Colonic mucosa (tissue), 4 donors: ENCODE data around the gene AP2A1. TPM values are rescaled to one million over a fixed set of nuclear protein-coding genes. Genes with fewer than 3 reads are reported as not detected.

Source experiments
- DNase-seq: peaks from one replicate; pipeline ENCODE4 v3.0.0-alpha.2; 2020
- H3K27ac ChIP-seq: fragments of 200-600 bp; one replicate; pipeline ENCODE4 v1.8.0; 2021
- H3K27me3 ChIP-seq: fragments of 200-600 bp; one replicate; pipeline ENCODE4 v1.8.0; 2021
- H3K36me3 ChIP-seq: fragments of 200-600 bp; one replicate; pipeline ENCODE4 v1.8.0; 2021
- H3K4me1 ChIP-seq: fragments of 200-600 bp; one replicate; pipeline ENCODE4 v1.8.0; 2021; ENCODE audit warnings: mild to moderate bottlenecking
- H3K4me3 ChIP-seq: fragments of 200-600 bp; one replicate; pipeline ENCODE4 v1.8.0; 2021
- H3K9ac ChIP-seq, 2 donors: one replicate each; pipeline ENCODE4 v1.7.0; 2013; ENCODE audit warnings: control low read depth in 2 of 2, low read depth in 2 of 2, low read length in 2 of 2
- H3K9me3 ChIP-seq: fragments of 200-600 bp; one replicate; pipeline ENCODE4 v1.8.0; 2021
- CTCF ChIP-seq: fragments of 200-600 bp; IDR thresholded peaks from one replicate; pipeline ENCODE4 v1.8.0; 2022; ENCODE audit warnings: antibody characterized with exemption, mild to moderate bottlenecking
- intact Hi-C: fragments of 100-400 bp; cut with DNase I; formaldehyde crosslinking; loops from one replicate; pipeline ENCODE4 v1.14.1; 2022
- total RNA-seq, 2 donors: library from RNA; stranded (reverse); fragmentation: NEBNext Ultra II Directional in 1 of 2; extraction: Animal tissue kit (Norgen Biotek cat#: 25700) in 1 of 2; gene quantifications; one replicate each; pipeline ENCODE4 v1.2.1, GENCODE V29; 2021
- donor health status: healthy.
- donor health status: DM: no; HTN: no; CAD: no.
- donor health status: DM: no; HTN: no; CAD: no.

The AP2A1 gene
- total RNA-seq, 2 donors from 2014 or later: 80.0 to 92.1 TPM

GRCh38 chr19:49793561-49793840 lies 26.7 kb downstream of the AP2A1 start:
- no peaks in the 10 kb centered on the region for H3K4me1 ChIP-seq
- no peak overlapping the region for H3K9ac ChIP-seq
- intact Hi-C loops: no loop called here
- no peaks in the 10 kb centered on the region for H3K27me3 ChIP-seq
- H3K9me3 ChIP-seq: no peaks in the 10 kb centered on the region
- TF ChIP-seq CTCF: no peak
- no peak overlapping the region for H3K4me3 ChIP-seq
- no peak for DNase-seq
- H3K27ac ChIP-seq: no peak overlapping the region
- H3K36me3 ChIP-seq: peaks cover 13% of the 10 kb centered on the region

GRCh38 chr19:49795615-49796014 lies 28.8 kb downstream of the AP2A1 start:
- no peaks in the 10 kb centered on the region for H3K9me3 ChIP-seq
- no peak overlapping the region for H3K27ac ChIP-seq
- no peak for DNase-seq
- no peak overlapping the region for H3K9ac ChIP-seq
- peaks cover 13% of the 10 kb centered on the region for H3K36me3 ChIP-seq
- H3K4me3 ChIP-seq: no peak overlapping the region
- no peaks in the 10 kb centered on the region for H3K4me1 ChIP-seq
- TF ChIP-seq CTCF: no peak
- intact Hi-C loops: no loop called here
- no peaks in the 10 kb centered on the region for H3K27me3 ChIP-seq

GRCh38 chr19:49798574-49798973 lies 31.8 kb downstream of the AP2A1 start:
- intact Hi-C loops: no loop called here

GRCh38 chr19:49799271-49799797 lies 32.5 kb downstream of the AP2A1 start:
- Histone ChIP-seq H3K9me3 (no peaks in the 10 kb centered on the region), H3K27ac (no peak overlapping the region), H3K9ac (no peak overlapping the region), H3K4me1 (no peaks in the 10 kb centered on the region), H3K4me3 (no peak overlapping the region), H3K27me3 (no peaks in the 10 kb centered on the region), H3K36me3 (peaks cover 9% of the 10 kb centered on the region)
- intact Hi-C loops: no loop called here
- no peak for TF ChIP-seq CTCF
- DNase-seq: no peak

More at GRCh38 chr19:49798574-49798973, 31.8 kb downstream of the AP2A1 start:
- Histone ChIP-seq H3K27ac (no peak overlapping the region), H3K9ac (no peak overlapping the region), H3K36me3 (peaks cover 9% of the 10 kb centered on the region), H3K27me3 (no peaks in the 10 kb centered on the region), H3K4me3 (no peak overlapping the region), H3K4me1 (no peaks in the 10 kb centered on the region), H3K9me3 (no peaks in the 10 kb centered on the region)
- no peak for TF ChIP-seq CTCF
- no peak for DNase-seq

GRCh38 chr19:49799798-49800376 lies 33.1 kb downstream of the AP2A1 start:
- H3K27me3 ChIP-seq: no peaks in the 10 kb centered on the region
- H3K4me3 ChIP-seq: no peak overlapping the region
- no peaks in the 10 kb centered on the region for H3K4me1 ChIP-seq
- H3K9me3 ChIP-seq: no peaks in the 10 kb centered on the region
- intact Hi-C loops: no loop called here
- TF ChIP-seq CTCF: no peak
- no peak overlapping the region for H3K9ac ChIP-seq
- no peak overlapping the region for H3K27ac ChIP-seq
- no peak for DNase-seq
- peaks cover 9% of the 10 kb centered on the region for H3K36me3 ChIP-seq
